ENCODE data around the gene CD5L.

The CD5L gene

DNA sequence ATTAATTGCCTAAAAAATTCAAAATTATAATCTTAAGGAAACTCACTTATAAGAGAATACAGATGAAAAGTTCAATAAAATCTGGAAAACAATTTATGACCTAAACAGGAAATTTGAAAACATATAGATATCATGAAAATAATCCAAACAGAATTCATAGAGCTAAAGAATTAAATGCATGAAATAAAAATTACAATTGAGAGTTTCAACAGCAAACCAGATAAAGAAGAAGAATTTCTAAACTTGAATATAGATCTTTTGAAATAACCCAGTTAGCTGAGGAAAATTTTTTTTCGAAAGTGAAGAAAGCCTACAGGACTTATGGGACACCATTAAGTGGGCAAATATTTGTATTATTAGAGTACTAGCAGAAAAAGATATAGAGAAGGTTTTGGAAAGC lies 28.3 kb downstream of the CD5L start:
- no peak for DNase-seq (ENCODE audit: low spot score)

DNA sequence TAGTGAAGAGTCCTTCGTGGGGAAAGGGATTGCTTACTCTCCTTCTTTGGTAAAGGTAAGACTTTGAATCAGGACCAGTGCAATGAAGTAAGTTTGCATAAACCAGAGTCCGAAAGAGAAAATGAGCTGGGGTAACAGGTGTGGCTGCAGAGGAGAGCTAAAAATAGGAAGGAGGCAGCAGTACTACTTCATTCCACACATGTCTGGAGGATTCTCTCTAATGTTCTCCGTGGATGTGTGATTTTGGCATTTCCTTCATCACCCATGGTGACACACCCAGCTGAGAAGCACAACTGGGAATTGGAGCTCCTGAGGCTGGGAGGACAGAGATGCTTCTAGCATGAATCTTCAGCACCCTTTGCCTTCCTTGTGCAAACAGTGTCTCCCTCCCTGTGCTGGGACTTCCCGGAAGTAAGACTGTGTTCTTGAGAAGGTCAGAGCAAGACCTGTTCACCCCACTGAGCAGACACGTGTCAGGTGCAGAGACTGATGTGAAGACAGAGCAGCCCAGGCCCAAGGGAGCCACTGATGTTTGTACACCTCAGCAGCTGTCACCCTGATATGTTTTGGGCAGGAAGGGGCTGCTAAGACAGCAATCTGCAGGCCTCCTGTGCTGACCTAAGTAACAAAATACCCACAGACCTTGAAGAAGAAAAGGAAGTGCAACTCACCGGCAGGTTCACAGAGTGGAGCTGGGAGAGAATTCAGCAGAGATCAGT lies 35.0 kb downstream of the CD5L start:
- no peak for DNase-seq (ENCODE audit: low spot score)

DNA sequence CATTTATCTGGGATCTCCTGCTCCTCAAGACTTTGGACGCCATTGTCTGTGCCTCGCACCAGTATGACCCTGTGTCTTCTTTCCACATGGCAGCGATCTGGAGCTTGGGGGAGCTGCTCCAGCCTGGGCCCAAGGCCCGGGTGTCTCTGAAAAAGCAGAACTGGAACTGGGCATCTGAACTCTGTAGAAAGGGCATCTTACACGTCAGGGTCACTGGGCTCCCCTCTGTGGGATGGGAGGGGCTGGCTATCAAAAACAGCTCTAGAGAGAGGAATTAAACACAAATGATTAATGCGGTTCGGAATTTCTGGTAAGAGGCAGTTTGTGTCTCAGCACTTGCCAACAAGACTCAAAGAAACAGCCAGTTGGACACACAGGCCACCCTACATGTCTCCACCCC lies 37.8 kb downstream of the CD5L start:
- DNase-seq (ENCODE audit: low spot score): no peak

DNA sequence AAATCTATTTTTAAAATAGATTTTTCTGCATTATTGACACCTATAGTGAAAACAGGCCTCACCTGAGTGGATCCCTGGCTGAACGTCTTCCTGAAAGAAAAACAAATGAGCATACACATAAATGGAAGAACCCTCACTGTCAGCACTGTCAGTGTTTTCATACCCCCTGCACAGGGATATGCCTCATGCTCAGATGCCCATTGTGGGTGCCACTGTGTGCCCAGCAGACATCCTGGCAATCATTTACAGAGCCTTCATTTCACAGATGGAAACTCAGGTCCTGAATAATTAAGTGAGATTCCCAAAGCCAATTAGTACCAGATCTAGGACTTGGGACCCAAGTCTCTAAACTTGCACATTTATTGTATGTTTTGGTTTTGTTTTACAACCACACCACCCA lies 41.6 kb downstream of the CD5L start:
- DNase-seq (ENCODE audit: low spot score): no peak

DNA sequence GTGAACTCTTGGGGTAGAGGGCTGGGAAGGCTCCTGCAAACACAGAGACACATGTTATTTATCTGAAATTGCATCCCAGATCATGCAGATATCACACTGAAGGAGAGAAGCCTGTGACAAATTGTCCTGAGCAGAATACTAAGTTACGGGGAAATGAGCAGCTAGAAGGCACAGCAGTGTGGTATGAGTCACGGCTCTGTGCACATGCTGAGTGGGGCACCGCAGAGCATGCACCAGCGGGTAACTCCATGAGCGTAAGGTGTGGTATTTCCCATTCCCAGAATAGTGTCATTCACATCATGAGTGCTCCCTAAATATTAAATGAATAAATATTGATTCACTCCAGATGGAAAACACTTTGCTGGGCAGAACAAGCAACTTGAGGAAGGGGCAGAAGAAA lies 43.4 kb downstream of the CD5L start:
- DNase-seq (ENCODE audit: low spot score): no peak

DNA sequence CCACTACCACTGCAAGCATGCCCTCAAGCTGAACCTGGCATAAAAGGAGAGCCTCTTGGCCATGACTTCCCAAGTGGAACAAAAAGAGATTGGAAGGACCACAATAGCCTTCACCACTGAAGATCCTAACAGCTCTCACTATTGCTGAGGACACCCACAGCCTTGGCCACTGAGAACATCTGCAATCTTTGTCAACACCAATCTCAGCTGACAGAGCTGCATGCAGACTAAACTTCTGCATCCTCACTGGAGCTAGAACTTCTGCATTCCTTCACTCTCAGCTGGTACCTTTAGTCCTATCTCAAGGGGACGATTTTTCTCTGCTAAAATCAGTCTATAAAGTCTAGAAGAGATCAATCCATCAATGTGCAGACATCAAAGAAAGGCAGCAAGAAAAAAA lies 56.4 kb downstream of the CD5L start:
- DNase-seq (ENCODE audit: low spot score): no peak

DNA sequence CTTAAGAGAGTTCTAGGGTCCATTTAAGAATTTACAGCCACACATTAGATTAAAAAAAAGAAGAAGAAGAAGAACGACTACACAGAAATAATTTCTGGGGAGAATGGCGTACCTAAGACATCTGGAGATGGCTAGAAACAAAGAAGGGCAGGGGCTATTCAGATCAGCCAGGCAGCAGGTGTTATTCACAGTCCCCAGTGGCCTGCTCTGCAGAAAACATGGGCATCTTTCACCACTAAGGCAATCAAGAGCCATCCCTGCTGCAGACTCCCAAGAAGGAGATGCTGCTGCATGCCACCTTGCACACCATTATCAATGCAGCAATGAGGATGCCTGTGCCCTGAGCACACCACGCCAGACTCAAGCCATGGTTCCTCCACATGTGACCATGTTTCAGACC lies 56.8 kb downstream of the CD5L start:
- DNase-seq (ENCODE audit: low spot score): no peak

DNA sequence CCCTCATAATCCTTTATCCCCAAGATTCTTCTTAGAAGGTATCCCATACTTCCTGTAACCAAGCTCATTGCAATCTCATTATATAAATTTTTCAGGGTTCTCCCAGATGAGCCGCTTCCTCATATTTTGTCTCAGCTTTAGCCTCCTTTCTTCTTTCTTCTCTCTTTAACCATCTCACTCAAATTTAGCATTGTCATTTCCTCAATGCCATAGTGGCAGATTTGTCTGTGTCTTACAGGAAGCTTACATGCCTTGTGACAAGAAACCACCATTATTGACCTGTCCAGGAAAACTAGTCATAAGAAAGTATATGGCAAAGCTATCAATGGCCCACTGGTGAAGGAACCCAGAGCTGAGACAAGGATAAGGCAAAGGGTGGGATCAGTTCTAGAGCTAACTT lies 58.7 kb downstream of the CD5L start:
- no peak for DNase-seq (ENCODE audit: low spot score)

DNA sequence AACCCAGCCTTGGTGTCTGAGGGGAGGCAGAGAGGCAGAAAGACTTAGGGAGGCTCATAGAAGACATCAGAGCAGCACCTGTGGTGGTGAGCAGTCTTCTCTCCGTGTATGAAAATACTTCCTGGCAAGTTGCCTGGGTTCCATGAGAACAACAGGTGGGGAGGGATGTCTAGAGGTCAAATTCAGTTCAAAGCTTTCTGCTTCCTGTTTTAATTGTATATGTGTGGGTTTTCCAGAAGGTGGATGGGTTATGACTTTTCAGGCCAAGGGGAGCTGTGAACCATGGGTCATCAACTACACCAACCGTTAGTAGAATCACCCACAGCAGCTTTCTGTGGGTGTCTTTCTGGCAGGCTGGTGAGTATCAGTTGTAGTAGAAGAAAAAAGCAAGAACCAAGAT lies 60.6 kb downstream of the CD5L start:
- DNase-seq (ENCODE audit: low spot score): no peak

All from HuH-7.5 (cell line).